HCT116 (cell line): Measurements from ENCODE around the gene LRBA.

Source experiments
- CEBPB ChIP-seq: IDR thresholded peaks from 2 replicates; pipeline ENCODE4 v1.6.1; 2012; ENCODE audit warnings: low read depth
- EGR1 ChIP-seq: IDR thresholded peaks from 2 replicates; pipeline ENCODE4 v1.6.1; 2012; ENCODE audit warnings: low read depth
- EZH2 ChIP-seq: fragments of 200-600 bp; sonication (generic); IDR thresholded peaks from 2 replicates; pipeline ENCODE4 v1.6.1; 2017; ENCODE audit warnings: antibody characterized with exemption, mixed run types
- EZH2phosphoT487 ChIP-seq: fragments of 200-600 bp; IDR thresholded peaks from 2 replicates; pipeline ENCODE4 v1.6.1; 2018; ENCODE audit warnings: antibody characterized with exemption, borderline replicate concordance
- JUND ChIP-seq: IDR thresholded peaks from 2 replicates; pipeline ENCODE4 v1.6.1; 2012
- POLR2A ChIP-seq: IDR thresholded peaks from 2 replicates; pipeline ENCODE4 v1.7.0; 2011; ENCODE audit warnings: borderline replicate concordance; ENCODE audit not compliant: insufficient read depth, insufficient read length; ENCODE audit errors: extremely low read depth
- POLR2AphosphoS5 ChIP-seq: IDR thresholded peaks from 2 replicates; pipeline ENCODE4 v1.6.1; 2011; ENCODE audit warnings: mild to moderate bottlenecking, low read depth, low read length, moderate library complexity
- RAD21 ChIP-seq: IDR thresholded peaks from 2 replicates; pipeline ENCODE4 v1.6.1; 2012; ENCODE audit warnings: low read depth, mild to moderate bottlenecking
- SIN3A ChIP-seq: IDR thresholded peaks from 2 replicates; pipeline ENCODE4 v1.6.1; 2012; ENCODE audit warnings: low read depth
- YY1 ChIP-seq: IDR thresholded peaks from 2 replicates; pipeline ENCODE4 v1.6.1; 2011; ENCODE audit warnings: low read length, low read depth, moderate library complexity, mild to moderate bottlenecking; ENCODE audit not compliant: insufficient replicate concordance; ENCODE audit errors: extremely low read depth
- ZFX ChIP-seq: fragments of 450-650 bp; IDR thresholded peaks from 2 replicates; pipeline ENCODE4 v1.6.1; 2017
- ZNF274 ChIP-seq: fragments of 200-500 bp; sonication (Bioruptor generic); IDR thresholded peaks from 2 replicates; pipeline ENCODE4 v1.6.1; 2014; ENCODE audit warnings: mild to moderate bottlenecking, low read depth, low read length, inconsistent platforms
- TF ChIP-seq, protein P1 (sequence below), 3 experiments: fragments of 200-600 bp in 1 of 3; sonication (generic) in 1 of 3; IDR thresholded peaks in 2 of 3; conservative IDR thresholded peaks in 1 of 3; 2 replicates each; pipeline ENCODE4 v1.5.1; 2012 to 2017; ENCODE audit warnings: low read depth in 2 of 3, low read length in 2 of 3, antibody characterized with exemption in 1 of 3, borderline replicate concordance in 1 of 3, control low read depth in 1 of 3, mild to moderate bottlenecking in 1 of 3, mixed read lengths in 1 of 3, mixed run types in 1 of 3, moderate library complexity in 1 of 3; ENCODE audit not compliant: insufficient read depth in 1 of 3
- TF ChIP-seq, protein P2 (sequence below): IDR thresholded peaks from 2 replicates; pipeline ENCODE4 v1.6.1; 2012; ENCODE audit warnings: low read depth

DNA sequence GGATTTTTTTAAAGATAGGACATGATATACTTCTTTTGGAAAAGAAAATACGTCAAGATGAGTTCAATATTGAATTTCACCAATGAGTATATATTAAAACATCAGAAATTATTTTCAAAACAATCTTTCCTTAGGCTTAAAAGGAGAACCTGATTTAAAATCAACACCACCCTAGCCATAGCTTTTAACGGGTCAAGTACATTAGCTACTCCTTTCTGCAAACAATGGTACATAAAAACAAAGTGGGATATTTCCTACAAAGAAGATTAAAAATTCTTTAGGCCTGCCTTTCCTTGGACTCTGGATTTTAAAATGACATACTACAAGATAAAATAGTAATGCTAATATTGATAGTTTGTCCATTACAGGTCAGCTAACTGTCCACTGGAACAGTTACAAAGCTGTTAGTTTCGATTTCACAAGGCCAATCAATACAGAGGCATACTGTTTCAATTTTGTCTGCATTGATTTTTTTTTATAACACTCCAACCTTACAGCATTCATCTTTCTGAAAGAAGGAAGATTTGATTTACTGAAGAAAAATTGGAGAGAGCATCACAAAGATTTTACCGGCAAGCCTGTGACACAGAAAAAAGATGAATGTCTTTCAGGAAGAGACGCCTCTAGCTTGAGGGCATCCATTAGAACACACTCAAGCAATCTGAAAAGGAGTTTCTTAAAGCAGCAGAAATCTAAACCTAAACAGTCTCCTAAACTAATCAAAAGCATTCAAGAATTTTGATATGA is 335.9 kb downstream of the LRBA start:
- TF ChIP-seq EGR1 (no peak), POLR2AphosphoS5 (no peak), CEBPB (no peak), POLR2A (no peak), EZH2phosphoT487 (no peak), ZNF274 (no peak), YY1 (no peak), SIN3A (no peak), JUND (no peak), RAD21 (no peak), EZH2 (no peak), ZFX (no peak)
- TF ChIP-seq, protein P1, sequence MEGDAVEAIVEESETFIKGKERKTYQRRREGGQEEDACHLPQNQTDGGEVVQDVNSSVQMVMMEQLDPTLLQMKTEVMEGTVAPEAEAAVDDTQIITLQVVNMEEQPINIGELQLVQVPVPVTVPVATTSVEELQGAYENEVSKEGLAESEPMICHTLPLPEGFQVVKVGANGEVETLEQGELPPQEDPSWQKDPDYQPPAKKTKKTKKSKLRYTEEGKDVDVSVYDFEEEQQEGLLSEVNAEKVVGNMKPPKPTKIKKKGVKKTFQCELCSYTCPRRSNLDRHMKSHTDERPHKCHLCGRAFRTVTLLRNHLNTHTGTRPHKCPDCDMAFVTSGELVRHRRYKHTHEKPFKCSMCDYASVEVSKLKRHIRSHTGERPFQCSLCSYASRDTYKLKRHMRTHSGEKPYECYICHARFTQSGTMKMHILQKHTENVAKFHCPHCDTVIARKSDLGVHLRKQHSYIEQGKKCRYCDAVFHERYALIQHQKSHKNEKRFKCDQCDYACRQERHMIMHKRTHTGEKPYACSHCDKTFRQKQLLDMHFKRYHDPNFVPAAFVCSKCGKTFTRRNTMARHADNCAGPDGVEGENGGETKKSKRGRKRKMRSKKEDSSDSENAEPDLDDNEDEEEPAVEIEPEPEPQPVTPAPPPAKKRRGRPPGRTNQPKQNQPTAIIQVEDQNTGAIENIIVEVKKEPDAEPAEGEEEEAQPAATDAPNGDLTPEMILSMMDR (IDR thresholded peaks at IDR 0.05 in 2 of 3, conservative IDR thresholded peaks at IDR 0.05 in 1 of 3; ENCODE audit: borderline replicate concordance in 1 of 3, insufficient read depth in 1 of 3, low read depth in 2 of 3, low read length in 2 of 3), result no peak
- TF ChIP-seq, protein P2, sequence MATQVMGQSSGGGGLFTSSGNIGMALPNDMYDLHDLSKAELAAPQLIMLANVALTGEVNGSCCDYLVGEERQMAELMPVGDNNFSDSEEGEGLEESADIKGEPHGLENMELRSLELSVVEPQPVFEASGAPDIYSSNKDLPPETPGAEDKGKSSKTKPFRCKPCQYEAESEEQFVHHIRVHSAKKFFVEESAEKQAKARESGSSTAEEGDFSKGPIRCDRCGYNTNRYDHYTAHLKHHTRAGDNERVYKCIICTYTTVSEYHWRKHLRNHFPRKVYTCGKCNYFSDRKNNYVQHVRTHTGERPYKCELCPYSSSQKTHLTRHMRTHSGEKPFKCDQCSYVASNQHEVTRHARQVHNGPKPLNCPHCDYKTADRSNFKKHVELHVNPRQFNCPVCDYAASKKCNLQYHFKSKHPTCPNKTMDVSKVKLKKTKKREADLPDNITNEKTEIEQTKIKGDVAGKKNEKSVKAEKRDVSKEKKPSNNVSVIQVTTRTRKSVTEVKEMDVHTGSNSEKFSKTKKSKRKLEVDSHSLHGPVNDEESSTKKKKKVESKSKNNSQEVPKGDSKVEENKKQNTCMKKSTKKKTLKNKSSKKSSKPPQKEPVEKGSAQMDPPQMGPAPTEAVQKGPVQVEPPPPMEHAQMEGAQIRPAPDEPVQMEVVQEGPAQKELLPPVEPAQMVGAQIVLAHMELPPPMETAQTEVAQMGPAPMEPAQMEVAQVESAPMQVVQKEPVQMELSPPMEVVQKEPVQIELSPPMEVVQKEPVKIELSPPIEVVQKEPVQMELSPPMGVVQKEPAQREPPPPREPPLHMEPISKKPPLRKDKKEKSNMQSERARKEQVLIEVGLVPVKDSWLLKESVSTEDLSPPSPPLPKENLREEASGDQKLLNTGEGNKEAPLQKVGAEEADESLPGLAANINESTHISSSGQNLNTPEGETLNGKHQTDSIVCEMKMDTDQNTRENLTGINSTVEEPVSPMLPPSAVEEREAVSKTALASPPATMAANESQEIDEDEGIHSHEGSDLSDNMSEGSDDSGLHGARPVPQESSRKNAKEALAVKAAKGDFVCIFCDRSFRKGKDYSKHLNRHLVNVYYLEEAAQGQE, result no peak
